SK-N-SH (cell line): Measurements from ENCODE around the gene CSRNP2.

ENCODE experiments used
- FOXM1 ChIP-seq: IDR thresholded peaks from 2 replicates; pipeline ENCODE4 v1.4.0; 2012; ENCODE audit warnings: low read depth, mild to moderate bottlenecking
- TF ChIP-seq, protein P1 (sequence below): fragments of 200-600 bp; sonication (generic); IDR thresholded peaks from 2 replicates; pipeline ENCODE4 v1.6.1; 2017; ENCODE audit warnings: antibody characterized with exemption, mild to moderate bottlenecking, moderate library complexity

DNA sequence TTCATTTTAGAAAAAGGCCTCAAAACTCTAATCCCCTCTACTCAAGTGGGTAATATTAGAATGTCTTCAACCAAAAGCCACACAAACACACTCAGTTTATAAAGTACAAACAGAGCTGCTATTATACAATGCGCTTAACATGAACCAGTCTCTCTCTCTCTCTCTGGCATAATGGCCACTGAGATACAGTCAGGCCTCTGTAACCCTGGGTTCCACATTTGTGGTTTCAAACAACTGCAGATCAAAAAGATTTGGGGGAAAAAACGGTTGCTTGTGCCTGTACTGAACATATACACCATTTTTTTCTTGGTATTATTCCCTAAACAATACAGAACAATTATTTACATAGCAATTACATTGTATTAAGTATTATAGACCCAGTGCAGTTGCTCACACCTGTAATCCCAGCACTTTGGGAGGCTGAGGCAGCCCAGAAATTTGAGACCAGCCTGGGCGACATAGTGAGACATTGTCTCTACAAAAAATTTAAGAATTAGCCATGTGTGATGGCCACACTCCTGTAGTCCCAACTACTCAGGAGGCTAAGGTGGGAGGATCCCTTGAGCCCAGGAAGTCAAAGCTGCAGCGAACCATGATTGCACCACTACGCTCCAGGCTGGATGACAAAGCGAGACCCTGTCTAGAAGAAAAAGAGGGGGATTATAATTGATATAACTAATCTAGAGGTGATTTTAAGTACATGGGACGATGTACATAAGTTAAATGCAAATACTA is 62.8 kb downstream of the CSRNP2 start:
- TF ChIP-seq, protein P1, sequence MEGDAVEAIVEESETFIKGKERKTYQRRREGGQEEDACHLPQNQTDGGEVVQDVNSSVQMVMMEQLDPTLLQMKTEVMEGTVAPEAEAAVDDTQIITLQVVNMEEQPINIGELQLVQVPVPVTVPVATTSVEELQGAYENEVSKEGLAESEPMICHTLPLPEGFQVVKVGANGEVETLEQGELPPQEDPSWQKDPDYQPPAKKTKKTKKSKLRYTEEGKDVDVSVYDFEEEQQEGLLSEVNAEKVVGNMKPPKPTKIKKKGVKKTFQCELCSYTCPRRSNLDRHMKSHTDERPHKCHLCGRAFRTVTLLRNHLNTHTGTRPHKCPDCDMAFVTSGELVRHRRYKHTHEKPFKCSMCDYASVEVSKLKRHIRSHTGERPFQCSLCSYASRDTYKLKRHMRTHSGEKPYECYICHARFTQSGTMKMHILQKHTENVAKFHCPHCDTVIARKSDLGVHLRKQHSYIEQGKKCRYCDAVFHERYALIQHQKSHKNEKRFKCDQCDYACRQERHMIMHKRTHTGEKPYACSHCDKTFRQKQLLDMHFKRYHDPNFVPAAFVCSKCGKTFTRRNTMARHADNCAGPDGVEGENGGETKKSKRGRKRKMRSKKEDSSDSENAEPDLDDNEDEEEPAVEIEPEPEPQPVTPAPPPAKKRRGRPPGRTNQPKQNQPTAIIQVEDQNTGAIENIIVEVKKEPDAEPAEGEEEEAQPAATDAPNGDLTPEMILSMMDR, result no peak
- no peak for TF ChIP-seq FOXM1
